HG02870 (cell line): ENCODE measurements around the gene ABCD1.
A peak's percentile ranks its signal among the peaks of the same experiment; 100 is the strongest.
"Not testable (repeated sequence)": the region's sequence is repeated elsewhere in the genome, so short reads cannot be mapped to it uniquely, and the experiment has no call there.

Source experiments
- ATAC-seq: cut with Tn5 transposase; IDR thresholded peaks from one replicate; pipeline ENCODE4 v1.9.1; 2021; ENCODE audit warnings: mild to moderate bottlenecking, moderate library complexity; ENCODE audit not compliant: unreplicated experiment

ABCD1 gene

DNA sequence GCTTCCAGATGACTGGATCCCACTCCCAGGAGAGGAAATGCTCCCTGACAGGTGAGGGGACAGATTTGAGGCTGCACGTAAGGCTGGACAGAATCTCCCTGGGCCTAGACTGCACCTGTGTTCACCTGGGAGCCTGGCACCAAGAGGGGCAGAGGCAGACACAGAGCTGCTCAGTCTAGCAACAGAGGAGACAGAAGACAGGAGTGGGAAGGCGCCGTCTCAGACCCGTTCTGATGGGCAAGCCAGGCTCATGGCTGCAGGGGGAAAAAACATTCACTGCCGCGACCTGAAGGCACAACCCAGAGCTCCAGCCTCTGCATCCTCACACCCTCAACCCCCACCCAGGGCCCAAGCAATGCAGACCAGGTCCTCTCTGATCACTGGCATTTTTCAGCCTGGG lies 17.2 kb upstream of the ABCD1 start:
- ATAC-seq = no peak

DNA sequence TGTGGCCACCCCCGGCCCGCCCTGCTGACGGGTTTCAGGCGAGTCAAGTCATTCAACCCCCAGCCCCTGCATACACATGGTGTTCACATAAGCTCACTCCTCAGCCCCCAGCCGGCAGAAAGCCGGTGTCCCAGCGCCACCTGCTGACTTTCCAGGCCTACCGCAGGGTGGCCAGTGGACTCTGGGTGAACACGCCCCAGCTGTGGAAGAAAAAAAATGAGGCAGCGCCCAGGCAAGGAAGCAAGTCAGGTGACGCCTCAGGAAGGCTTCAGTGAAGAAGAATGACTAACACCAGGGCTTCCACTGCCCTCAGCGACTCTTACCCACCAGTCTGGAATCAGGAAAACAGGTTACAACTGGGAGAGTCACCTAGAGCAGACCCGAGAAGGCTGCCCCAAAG lies 16.2 kb upstream of the ABCD1 start:
- ATAC-seq = no peak

DNA sequence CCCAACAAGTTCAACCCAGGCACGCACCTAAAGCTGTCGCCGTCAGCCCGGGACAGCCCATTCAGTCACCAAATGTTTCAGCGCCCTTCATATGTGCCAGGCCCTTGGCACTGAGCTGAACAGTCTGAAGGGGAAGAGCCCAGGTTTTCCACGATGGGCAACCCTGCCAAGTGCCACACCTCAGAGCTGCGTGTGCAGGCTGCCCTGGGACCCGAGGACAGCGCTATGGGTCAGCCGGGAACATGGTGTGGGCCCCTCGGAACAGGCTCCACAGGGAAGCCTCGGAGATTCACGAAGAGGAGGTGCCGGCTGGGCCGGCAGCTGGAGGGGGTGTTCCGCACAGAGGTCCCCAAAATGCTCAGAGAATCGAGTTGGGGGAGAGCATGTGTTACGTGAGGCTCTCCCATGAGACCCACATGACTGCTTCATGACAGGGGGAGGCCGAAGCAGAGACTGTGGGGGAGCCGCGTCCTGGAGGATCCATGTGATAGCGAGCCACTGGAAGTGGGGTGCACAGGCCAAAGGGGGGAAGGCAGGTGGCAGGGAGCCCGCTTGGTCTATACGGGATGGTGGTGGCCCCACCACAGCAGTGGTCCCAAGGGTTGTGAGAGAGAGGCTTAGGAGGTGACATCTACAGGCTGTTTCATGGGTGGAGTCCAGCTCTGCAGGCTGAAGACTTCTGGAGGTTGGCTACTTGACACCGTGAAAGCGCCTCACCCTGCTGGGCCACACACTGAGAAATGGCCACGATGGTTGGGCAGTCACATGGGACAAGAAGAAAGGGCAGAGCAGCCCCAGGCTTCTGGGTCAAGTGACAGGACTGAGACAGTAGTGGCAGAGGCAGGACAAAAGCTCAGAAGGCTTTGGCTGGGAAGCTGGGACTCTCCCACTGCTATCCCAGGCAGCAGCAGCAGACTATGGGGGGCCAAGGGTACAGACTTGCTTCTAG lies 14.7 kb upstream of the ABCD1 start:
- ATAC-seq = no peak

DNA sequence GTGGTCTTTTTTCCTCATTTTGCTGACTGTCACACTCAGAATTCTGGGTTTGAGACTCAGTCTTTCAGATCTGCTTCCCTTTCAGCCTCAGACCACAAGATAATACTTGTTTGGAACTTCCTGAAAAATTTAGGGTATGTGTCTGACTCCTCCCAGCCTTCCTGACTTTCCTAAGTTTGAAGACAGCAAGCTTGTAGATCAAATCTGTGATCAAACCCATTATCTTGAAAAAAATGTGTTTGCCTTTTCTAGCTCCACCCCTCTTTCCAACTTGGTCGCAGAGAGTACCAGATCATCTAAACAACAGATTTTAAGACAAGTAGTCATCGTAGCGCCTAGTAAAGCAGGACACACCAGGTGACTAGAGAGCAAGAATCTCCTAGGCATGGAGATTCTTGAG lies 10.4 kb upstream of the ABCD1 start:
- ATAC-seq = no peak

DNA sequence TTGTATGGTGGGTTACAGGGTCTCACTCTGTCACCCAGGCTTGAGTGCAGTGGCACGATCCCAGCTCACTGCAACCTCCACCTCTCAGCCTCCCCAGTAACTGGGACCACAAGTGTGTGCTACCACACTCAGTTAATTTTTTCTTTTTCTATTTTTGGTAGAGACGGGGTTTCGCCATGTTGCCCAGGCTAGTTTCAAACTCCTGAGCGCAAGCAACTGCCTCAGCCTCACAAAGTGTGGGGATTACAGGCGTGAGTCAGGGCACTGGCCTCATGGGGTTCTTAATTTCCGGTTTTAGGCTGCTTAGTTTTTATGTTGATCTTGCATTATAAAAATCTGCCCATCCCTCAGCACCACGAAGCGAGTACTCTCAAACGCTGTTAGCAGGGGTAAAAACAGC lies 7.2 kb upstream of the ABCD1 start:
- ATAC-seq = no peak

DNA sequence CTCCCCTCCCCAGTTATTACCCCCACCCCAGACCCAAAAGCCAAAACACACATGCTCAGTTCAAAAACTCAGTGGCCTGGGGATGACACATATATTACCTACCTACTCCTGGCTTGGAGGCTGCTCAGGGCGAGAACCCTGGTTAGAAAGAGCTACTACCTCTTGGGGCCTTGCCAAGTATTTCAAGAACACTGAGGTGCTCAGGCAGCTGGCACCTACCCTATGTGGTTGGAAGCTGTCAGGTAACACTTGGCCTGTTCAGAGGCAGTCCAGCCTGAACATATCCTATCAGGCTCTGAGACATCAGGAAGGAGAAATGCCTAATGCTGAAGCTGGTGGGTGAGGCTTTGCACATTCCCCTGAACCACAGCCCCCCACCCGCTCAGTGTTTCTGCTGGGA lies 5.4 kb upstream of the ABCD1 start:
- no peak for ATAC-seq

DNA sequence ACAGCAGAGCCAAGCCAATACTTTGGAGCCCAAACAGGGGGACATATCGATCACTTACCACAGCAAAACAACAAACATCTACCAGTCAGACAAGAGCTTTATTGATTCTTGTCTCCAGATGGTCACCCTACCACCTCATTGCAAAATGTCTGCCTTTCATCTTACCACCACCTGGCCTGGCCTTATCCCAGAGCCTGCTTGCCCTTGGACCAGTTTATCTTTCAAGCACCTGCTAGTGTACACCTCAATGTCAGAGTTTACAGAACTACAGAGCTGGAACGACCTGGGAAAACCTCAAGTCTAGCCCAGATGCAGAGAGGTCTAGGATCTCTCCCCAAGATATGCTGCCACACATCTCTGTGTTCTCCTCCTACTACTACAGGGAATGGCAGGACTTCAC lies 5.0 kb upstream of the ABCD1 start:
- no peak for ATAC-seq

DNA sequence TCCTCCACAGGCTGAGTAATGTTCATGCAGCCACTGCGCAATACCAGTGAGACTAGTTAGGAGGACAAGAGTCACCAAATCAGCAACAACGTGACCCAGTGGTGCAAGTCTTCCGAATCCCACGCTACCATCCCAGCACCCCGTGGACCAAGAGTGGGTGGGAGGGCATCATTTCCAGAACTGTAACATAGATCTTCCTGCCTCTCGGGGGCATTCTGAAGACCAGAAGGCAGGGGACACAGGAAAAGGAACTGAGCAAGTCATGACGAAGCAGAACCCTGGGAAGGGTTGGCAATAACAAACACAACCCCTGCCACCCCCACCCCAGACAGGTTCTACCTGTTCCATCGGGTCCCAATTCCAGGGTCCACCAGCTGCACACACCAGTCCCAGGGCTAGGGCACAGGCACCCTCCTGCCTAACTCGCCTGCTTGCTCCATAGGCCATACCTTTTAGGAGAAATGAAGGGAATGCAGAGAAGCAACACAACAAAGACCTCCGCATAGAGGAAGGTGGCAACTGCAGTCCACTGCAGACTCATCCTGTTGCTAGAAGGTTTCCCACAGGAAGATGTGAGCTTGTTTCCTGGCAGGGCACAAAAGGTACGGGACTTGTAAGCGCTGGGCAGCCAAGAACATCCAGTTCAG lies 1.8 kb upstream of the ABCD1 start:
- no peak for ATAC-seq

DNA sequence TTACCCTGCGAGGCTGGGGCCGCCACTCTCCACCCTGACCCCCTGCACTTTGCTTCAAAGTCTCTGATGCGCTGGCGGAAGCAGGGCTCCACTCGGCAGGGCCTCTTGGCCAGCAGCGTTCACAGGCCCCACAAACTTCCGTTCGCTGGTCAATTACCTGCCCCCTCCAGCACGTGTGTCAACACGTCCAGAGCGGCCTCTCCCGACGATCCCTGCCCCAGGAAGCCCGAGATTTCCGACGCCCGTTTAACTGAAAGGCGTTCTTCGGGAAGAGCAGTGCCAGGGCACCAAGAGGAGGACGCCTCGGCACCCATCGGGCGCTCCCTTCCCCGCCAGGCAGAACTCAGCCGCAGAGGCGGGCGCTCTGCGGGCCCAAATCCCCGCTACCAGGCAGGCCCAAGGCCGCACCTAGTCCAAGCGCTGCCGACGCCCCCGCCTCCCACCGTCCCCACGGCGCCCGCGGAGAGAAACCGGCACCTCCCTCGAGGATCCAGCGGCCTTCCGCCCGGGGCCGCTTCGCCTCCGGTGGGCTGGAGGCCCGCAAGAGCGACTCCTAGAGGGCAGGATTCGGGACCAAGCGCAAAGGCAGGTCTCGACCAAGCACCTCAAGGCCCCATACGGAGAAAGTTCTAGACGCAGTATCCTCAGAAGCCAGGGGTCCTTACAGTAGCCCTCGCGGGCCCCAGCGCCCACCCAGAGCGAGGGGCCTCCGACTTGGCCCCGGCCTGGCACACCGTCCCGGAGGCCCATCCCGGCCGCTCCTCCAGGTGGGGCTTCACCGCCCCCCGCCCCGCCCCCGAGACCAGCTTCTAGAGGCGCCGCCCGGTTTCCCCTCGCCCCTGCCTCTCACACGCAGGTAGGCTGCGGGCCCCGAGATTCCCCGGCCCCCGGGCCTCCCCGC lies 1.1 kb upstream of the ABCD1 start:
- ATAC-seq = peak; percentile 27

DNA sequence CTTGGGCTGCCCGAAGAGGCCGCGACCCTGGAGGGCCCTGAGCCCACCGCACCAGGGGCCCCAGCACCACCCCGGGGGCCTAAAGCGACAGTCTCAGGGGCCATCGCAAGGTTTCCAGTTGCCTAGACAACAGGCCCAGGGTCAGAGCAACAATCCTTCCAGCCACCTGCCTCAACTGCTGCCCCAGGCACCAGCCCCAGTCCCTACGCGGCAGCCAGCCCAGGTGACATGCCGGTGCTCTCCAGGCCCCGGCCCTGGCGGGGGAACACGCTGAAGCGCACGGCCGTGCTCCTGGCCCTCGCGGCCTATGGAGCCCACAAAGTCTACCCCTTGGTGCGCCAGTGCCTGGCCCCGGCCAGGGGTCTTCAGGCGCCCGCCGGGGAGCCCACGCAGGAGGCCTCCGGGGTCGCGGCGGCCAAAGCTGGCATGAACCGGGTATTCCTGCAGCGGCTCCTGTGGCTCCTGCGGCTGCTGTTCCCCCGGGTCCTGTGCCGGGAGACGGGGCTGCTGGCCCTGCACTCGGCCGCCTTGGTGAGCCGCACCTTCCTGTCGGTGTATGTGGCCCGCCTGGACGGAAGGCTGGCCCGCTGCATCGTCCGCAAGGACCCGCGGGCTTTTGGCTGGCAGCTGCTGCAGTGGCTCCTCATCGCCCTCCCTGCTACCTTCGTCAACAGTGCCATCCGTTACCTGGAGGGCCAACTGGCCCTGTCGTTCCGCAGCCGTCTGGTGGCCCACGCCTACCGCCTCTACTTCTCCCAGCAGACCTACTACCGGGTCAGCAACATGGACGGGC lies 579 bp downstream of the ABCD1 start:
- ATAC-seq = no peak

DNA sequence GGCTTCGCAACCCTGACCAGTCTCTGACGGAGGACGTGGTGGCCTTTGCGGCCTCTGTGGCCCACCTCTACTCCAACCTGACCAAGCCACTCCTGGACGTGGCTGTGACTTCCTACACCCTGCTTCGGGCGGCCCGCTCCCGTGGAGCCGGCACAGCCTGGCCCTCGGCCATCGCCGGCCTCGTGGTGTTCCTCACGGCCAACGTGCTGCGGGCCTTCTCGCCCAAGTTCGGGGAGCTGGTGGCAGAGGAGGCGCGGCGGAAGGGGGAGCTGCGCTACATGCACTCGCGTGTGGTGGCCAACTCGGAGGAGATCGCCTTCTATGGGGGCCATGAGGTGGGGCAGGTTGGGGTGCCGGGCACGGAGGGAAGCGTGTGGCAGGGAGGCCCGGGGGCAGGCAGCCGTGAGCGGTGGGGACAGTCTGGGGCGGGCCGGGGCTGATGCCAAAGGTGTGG lies 1.2 kb downstream of the ABCD1 start:
- no peak for ATAC-seq

DNA sequence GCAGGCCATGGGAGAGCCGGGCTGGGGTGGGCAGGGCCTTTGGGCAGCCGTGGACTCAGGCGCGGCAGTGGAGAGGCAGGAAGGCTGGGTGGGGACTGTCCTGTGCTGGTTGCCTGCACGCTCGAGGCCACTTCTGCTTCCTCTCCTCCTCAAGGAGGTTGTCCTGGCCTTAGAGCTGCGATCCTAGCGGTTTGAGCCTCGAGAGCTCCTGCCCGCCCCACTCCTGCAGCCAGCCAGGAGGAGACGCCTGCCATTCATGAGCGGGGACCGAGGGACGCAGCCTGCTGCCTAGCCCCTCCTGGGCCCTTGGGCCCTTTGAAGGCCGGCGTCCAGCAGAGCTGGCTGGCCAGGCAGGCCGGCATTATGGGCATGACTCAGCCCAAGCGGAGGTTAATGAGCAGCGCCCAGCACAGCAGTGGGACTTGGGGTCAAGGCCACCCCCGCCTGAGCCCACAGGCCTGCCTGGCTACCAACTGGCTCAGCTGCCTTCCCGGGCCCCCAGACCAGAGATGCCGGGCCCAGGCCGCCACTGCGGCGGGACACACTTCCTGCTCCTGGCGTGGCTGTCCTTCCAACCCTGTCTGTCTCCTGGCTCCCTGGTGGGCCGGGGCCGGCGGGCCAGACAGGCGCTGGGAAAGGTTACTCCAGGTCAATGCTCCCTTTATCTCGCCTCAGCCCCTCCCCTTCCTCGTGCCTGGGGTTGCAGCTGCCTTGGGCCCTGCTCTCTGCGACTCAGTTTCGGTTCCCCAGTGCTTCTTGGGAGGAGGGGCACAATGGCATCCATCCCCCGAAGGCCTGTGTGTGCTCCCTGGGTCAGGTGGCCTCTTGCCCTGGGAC lies 1.8 kb downstream of the ABCD1 start:
- peak; percentile 38 for ATAC-seq

DNA sequence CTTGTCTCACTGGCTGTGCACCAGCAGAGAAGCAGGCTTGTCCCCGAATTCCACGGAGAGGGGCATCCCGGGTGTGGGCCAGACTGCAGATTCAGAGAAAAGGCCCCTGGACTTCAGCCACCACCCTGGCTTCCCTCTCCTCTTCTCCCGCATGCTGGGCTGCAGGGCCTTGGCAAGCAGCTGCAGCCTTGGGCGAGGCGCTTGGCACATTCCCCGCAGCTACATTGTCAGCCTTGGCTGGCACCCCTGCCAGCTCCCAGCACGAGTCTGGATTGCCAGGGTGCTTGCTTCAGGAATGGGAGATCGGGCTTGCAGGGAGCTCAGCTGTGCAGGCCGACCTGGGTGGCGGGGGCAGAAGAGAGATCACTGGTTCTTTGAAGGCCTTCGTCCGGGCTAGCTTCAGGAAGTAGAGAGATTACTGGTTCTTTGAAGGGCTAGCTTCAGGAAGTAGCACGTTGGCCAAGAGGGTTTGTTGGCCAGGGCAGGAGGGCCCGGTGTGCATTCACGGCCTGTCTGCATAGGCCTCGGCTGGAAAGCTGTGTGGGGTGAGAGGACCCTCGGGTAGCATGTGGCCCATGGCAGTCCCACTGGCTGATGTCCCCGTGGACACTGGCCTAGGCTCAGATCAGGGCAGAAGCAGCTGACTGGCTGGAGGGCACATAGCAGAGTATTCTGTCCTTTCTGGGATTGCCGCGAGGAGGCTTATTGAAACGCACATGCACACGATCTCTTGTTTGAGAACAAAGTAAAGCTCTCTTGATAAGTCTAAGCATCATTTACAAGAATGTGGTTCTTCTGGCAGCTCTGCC lies 2.7 kb downstream of the ABCD1 start:
- no peak for ATAC-seq

DNA sequence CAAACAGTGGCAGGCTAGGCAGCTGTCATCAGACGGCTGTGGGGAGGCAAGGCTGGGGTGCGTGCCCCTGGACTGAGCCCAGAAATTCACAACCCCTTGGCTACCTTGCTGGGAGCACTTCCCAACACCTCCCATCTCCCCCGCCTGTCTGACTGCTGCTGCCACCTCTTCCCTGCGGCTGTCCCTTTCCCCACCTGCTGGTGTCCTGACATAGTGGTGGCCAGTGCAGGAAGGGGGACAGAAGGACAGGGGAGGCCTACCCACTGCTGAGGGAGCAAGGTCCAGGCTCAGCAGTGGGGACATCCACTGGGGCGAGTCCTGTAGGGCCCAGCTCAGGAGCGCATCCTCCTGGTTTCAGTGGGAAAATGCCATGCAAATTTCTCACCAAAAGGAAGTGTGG lies 3.4 kb downstream of the ABCD1 start:
- no peak for ATAC-seq

DNA sequence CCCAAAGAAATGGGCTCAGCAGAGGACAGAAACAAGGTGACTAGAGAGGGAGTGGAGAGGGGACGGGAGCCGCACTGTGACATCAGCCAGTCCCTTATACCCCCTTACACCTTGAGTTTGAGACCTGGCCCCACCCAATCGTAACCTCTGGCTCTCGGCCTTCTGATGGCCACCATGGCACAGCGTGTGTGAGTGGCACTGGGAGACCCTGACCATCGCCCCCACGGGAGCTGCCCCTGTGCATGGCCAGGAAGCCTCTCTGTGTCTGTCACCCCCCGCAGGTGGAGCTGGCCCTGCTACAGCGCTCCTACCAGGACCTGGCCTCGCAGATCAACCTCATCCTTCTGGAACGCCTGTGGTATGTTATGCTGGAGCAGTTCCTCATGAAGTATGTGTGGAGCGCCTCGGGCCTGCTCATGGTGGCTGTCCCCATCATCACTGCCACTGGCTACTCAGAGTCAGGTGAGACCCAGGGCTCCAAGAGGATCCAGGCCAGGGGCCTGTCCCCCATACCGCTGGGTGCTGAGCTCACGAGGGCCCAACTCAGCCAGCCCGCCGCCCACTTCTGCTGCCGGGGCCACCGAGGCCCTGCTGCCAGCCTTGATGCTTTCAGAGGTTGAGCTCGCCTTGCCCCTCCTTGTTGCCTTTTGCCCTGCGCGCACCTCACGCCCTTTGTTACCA lies 4.4 kb downstream of the ABCD1 start:
- no peak for ATAC-seq

DNA sequence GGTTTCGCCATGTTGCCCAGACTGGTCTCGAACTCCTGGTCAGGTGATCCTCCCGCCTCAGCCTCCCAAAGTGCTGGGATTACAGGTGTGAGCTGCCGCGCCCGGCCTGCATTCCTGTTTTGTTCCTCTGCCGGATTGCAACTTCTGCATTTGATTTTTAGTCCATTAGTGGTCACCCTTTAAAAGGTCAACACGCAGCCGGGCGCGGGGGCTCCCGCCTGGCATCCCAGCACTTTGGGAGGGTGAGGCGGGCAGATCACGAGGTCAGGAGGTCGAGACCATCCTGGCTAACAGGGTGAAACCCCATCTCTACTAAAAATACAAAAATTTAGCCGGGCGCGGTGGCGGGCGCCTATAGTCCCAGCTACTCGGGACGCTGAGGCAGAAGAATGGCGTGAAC lies 5.5 kb downstream of the ABCD1 start:
- ATAC-seq = not testable (repeated sequence)

DNA sequence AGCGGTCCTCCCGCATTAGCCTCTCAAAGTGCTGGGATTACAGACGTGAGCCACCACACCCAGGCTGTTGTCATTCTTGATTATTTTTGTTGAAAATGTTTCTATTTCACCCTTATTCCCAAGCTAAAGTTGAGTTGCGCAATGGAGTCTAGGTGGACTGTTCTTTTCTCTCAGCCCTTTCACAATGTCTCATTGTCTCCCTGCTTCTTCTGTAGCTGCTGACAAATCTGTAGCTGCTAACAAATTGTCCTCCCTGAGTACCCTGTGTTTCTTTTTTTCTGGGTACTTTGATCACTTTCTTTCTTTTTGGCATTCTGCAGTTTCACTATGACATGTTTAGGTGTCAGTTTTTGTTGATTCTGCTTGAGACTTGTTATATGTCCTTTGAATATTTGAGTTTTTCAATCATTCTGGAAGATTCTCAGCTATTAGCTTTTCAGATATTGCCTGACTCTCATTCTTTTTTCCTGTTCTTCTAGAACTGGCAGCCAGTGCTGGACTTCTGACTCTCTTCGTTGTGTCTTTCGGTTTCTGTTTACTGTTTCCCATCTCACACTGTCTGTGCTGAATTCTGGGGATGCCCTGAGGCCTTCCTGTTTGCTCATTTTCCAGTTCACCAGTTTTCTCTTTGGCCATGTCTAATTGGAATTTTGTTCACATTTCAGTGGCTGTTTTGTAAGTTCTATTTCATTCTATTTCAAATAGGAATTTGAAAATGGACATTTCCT lies 6.6 kb downstream of the ABCD1 start:
- no peak for ATAC-seq

DNA sequence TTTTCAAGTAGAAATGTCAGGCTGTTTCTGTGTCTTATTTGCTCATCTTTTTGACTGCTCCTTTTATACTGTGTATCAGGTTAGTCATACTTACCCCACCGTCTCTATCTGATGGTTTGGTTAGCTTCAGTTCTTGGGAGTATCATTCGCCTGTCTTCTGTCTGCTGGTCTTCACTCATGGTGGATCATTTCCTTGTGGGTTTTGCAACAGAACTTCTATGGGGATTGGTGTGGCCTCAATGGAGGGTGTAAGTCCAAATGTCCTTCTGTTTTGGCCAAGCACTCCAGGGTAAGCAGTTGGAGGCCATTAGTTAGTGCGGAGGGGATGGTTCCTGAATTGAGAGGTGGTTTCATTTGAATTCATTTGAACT lies 7.2 kb downstream of the ABCD1 start:
- ATAC-seq = no peak
